Measurements from ENCODE around the gene SIRPB2. TPM values are rescaled to one million over a fixed set of nuclear protein-coding genes. Genes with fewer than 3 reads are reported as not detected.

Gene SIRPB2
- total and polyA plus RNA-seq, 2 of the 8 experiments (the other 6 are each of a cell fraction or from before 2014, with no cell fraction given): 0.28 TPM; not detected in 1

GRCh38 chr20:1507276-1507675, 16.1 kb upstream of the SIRPB2 start:
- Histone ChIP-seq H3K27me3 (replicated peaks in 1 of 4; ENCODE audit: control insufficient read depth in 3 of 4, extremely low read depth in 1 of 4, insufficient read depth in 3 of 4, low read length in 3 of 4) (peaks cover 0 to 2% (median 0%) of the 10 kb centered on the region in 4 experiments; a peak in 2 of 7 replicates), H3K79me2 (ENCODE audit: control insufficient read depth in 1 of 2, insufficient read depth in 2 of 2, low read length in 2 of 2) (no peaks in the 10 kb centered on the region), H2BK12ac (ENCODE audit: low read depth, low read length) (no peak overlapping the region), H4K91ac (replicated peaks; ENCODE audit: insufficient read length, low read length) (no peak overlapping the region), H2BK5ac (ENCODE audit: low read depth, low read length) (no peak overlapping the region), H2BK120ac (replicated peaks; ENCODE audit: low read depth, low read length) (no peak overlapping the region), H4K8ac (ENCODE audit: extremely low read depth, insufficient read depth, low read length) (no peak overlapping the region), H3K23ac (ENCODE audit: insufficient read length) (no peak overlapping the region), H3K4me2 (ENCODE audit: insufficient read depth in 1 of 2, low read depth in 2 of 2, low read length in 2 of 2) (no peak overlapping the region), H4K5ac (ENCODE audit: insufficient read length, low read depth, low read length) (no peak overlapping the region), H3K9me3 (ENCODE audit: insufficient read depth in 2 of 2, low read depth in 1 of 2, low read length in 1 of 2) (no peaks in the 10 kb centered on the region), H2AFZ (ENCODE audit: low read length) (peak overlapping the region; percentile 36; the same call in 1 of the 2 replicates), H4K20me1 (replicated peaks in 1 of 2; ENCODE audit: control insufficient read depth in 1 of 2, insufficient read depth in 2 of 2, low read length in 2 of 2) (no peaks in the 10 kb centered on the region), H2BK20ac (ENCODE audit: low read length) (no peak overlapping the region), H3K18ac (ENCODE audit: extremely low read depth, low read length) (no peak overlapping the region), H3K36me3 (ENCODE audit: control insufficient read depth in 2 of 4, insufficient read depth in 4 of 4, low read length in 3 of 4) (no peaks in the 10 kb centered on the region), H3K4ac (replicated peaks; ENCODE audit: insufficient read length, low read depth, low read length) (no peak overlapping the region), H3K4me3 (ENCODE audit: extremely low read depth in 1 of 4, insufficient read depth in 2 of 4, low read depth in 3 of 4, low read length in 4 of 4) (no peak overlapping the region), H3K14ac (ENCODE audit: insufficient read length) (no peak overlapping the region), H3K9ac (replicated peaks in 1 of 4; ENCODE audit: extremely low read depth in 1 of 4, low read depth in 3 of 4, low read length in 3 of 4) (no peak overlapping the region), H2AK5ac (ENCODE audit: low read depth, low read length) (no peak overlapping the region), H2BK15ac (ENCODE audit: low read length) (peak overlapping the region; percentile 36; the same call in 1 of the 2 replicates), H3K27ac (ENCODE audit: low read depth, low read length) (no peak overlapping the region), H3K56ac (replicated peaks; ENCODE audit: insufficient read length, low read depth, low read length) (no peak overlapping the region), H3K79me1 (ENCODE audit: low read depth, low read length) (no peaks in the 10 kb centered on the region), H3K23me2 (ENCODE audit: low read depth, low read length) (no peaks in the 10 kb centered on the region), H3K4me1 (replicated peaks in 1 of 4; ENCODE audit: control insufficient read depth in 3 of 4, insufficient read depth in 4 of 4, low read length in 3 of 4) (peaks cover 0 to 3% (median 0%) of the 10 kb centered on the region in 4 experiments; a peak in 1 of 7 replicates)
- 78% methylated on average over 3 of the region's 3 CpGs; no CpG with 5 or more reads in 1 of the 2 experiments for WGBS, 2 experiments (ENCODE audit: extremely low coverage in 1 of 2, insufficient coverage in 1 of 2, insufficient read length in 1 of 2, insufficient replicate concordance in 2 of 2, low coverage in 1 of 2, low lambda C conversion rate in 2 of 2, missing lambda C conversion rate in 1 of 2)
- no peak for FAIRE-seq
- POLR2A ChIA-PET (ENCODE audit: partially characterized antibody): no interaction called here
- CTCF ChIA-PET (ENCODE audit: partially characterized antibody): interaction anchor here (0.8 to 4.3 kb wide), 6 partner anchors 13 to 269 kb away, joined by 3 to 29 read pairs (median 4); partner anchors contain the start of gene NSFL1C
- DNase-seq (ENCODE audit: low read depth in 1 of 2, low spot score in 2 of 2): no peak
- TF ChIP-seq MAX (IDR thresholded peaks at IDR 0.05) (0 out of 2 replicates have a peak, but pooled peaks have one; percentile 18), YY1 (IDR thresholded peaks at IDR 0.05; ENCODE audit: low read depth, low read length) (0 out of 2 replicates have a peak, but pooled peaks have one; percentile 60), SIN3A (conservative IDR thresholded peaks at IDR 0.05 in 1 of 2, IDR thresholded peaks at IDR 0.05 in 1 of 2; ENCODE audit: low read depth in 1 of 2, low read length in 2 of 2) (no peak)

Measured in H1 (cell line).